Left forelimb (tissue), 1 donor: ENCODE measurements around the gene PLPPR1.

Source experiments
- DNase-seq: peaks from one replicate; pipeline ENCODE4 v3.0.0-alpha.2; 2018; ENCODE audit warnings: low spot score

Gene PLPPR1

DNA sequence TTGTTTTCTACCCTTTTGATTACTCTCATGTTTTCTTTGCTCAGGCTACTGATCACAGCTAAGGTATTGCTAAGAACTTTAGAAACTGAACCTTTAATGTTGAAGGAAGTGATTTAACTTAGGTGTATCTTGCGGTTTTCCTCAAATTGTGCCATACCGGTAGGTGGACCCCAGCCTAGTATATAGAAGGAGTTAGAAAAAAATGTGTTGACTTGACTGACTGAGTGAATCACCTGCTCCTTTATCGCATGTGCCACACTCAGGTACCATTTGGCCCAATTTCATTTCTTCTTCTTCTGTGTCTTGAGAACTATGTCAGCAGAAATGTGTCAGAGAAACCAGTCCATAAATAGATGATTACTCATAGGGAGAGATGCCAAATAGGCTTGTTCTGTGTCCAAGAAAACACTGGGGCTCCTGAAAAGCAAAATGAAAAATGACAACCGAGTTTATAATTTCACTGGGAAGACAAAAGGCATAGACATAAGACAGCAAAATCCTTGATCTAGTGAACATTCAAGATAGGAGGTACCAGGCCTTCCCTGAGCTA is 19.4 kb downstream of the PLPPR1 start:
- DNase-seq = no peak

DNA sequence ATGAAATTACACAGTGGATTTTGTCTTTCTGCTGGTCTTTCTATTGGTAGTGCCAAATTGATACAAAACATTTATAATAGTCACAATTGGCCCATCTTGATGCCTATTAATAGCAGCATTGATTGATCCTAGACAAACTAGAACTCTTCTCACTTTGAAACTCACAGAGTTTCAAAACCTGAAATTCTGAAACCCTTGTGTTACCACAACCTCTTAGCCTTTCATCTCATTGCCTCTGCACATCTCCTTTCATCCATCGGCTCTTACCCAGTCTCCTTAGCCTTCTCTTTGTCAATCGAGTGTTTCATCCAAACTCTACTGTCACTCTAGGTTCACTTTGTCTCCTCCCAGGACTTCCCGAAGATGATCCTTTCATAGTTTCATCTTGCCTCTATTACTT is 22.1 kb downstream of the PLPPR1 start:
- DNase-seq = no peak

DNA sequence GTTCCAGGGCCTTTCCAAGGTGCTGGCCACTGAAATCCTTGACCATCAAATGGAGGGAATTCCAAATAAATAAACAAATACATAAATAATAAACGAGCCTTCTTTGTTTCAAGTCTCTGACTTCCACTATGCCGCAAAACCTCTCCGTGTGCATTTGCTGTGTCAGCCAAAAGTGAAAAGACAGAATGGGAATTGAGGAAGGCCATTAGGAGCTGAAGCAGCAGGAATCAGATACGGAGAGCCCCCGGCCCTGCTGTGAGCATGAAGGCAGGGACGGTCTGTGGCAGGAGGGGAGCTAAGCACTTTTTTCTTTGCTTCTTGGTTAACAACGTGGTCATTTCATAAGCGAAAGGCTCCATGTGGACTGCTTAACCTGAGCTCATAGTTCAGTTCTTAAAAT is 26.1 kb downstream of the PLPPR1 start:
- no peak for DNase-seq

DNA sequence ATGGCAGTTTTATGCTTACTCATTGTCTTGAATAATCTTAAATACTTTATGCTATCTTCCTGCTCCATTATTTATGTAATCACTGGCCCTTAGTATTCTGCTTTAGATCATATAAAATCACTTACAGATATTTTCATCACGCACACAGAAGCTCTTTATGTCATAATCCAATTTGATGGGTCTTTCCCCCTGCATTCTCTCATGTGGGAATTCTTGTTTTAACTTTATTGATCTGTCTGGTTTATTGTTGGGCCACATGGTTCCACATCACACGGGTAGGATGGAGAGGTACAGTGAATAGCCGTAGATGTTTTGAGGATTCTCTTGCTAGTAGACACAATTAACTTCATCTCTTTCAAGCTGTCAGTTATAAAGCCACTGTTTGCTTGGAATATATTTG is 27.0 kb downstream of the PLPPR1 start:
- no peak for DNase-seq

DNA sequence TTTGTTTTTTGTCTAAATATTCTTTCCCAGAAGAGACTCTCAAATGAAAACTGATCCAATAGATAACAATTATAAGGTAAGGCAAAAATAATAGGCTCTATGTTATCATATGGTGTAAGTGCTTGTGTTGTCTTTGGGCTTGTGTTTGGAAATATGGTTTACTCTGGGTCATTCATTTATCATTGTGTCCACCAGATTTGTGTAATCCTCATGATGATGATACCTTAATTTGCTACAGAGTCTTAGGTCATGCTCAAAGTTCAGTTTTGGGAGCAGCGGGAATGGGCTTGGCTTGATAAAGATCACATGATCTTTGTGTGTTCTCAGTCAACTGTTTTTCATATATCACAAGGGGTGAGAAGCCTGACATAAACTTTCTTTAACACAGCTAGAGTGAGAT is 34.2 kb downstream of the PLPPR1 start:
- DNase-seq = no peak

DNA sequence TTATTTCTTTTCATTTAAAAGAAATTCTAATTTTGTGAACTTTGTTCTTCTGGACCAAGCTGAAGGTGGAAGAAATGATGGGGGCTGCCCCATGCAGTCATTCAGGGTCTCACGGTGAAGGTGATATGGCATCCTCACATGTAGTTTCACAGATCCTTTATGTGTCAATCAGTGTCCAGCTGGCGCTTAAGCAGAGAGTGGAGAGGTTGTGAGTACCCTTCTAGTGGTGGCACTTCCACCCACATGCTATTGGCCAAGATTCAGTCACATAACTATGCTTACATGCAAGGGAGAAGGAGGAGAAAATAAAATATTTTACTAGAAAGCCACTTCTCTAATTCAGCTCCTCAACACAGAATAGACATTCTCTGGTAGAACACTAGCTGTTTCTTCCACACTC is 34.7 kb downstream of the PLPPR1 start:
- no peak for DNase-seq

DNA sequence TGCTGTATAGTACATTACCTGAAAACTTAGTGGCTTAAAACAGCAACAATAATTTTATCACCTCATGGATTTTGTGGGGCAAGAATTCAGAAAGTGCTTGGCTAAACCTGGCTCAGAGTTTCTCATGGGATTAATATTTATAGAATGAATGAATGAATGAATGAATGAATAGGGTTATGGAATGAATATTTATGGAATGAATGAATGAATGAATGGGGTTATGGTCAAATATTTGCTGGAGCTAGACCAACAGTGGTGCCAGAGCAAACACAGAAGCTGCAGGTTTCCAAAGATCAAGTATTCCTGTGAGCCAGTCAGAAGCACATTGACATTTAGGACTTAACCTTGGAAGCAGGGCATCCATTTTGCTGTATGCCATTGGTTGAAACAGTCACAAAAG is 35.7 kb downstream of the PLPPR1 start:
- no peak for DNase-seq

DNA sequence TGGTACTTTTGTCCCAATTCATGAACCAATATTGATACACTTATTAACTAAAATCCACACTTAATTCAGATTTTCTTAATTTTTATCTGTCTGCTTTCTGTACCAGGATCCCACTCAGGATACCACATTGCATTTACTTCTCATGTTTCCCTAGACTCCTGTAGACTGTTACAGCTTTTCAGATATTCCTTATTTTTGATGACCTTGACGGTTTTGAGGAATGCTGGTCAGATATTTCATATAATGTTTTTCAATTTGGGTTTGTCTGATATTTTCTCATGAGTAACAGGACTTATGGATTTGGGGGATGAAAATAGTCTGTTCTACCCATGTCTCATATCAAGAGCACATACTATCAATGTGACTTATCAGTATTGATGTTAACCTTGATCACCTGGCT is 37.4 kb downstream of the PLPPR1 start:
- DNase-seq = no peak

DNA sequence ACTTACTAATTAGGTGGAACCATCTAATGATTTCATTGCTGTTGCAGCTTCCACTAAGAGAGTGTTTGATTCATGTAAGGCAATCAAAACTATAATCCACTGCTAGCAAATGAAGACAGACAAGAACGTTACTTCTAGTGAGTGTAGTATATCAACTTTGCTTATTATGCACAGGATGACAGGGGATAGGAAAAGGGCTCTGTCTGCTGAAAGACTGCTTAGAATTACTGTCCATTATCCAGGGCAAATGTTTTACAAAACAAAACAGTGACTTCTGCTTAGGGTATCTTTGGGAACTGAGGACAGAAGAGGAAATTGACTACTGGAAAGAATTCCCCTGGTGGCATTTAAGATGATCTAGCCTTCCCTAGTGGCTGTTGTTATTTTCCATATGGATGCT is 40.2 kb downstream of the PLPPR1 start:
- no peak for DNase-seq

DNA sequence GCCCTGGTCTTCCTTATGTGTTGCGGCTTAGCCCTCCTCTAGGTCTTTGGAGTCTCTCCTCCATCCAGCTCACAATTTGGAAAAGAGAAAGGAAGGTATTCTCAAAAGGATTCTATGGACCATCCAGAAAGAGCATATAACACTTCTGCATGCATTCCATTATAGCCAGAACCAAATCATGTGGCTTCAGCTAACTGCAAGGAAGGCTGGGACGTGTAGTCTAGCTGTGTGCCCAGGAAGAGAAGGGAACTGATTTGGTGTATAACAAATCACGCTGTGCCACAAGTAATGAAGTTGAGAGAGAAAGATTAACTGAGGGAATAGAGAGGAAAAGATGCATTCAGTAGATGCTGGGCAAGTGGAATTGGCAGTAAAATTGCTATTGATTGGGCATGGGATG is 43.7 kb downstream of the PLPPR1 start:
- no peak for DNase-seq

DNA sequence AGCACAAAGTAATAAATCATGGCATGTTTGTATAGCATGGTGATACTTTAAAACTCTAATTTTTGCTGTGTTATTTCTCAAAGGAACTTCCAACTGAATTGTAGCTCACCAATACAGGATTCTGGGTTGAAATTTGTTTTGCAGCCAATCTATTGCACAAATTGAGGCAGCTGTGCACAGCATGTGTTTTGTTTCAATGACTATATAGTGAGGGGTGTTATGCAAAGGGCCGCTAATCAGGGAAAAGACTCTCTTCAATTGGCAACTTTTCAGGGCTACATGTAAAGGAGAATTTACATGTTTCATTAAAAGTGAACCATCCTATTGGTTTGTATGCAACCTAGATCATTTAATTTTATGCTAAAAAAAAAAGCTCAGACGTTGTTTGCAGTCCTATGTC is 44.6 kb downstream of the PLPPR1 start:
- no peak for DNase-seq

DNA sequence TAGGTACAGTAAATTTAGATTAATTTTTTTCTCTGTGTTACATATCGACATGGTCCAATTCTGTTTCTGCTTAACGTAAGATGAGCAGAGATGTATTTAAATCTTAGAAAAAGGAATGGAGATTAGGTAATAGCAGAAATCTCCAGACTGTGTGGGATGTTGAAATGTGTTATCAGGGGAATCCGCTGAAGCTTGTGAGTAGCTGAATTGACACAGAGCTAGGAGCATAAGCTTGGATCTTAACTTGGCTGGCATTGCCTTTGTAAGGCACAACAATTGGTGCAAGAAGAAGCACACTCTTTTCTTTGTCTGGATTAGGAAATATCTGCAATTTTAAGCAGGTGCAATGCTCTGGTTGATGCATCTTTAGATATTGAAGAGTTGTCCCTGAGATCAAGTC is 53.1 kb downstream of the PLPPR1 start:
- no peak for DNase-seq

DNA sequence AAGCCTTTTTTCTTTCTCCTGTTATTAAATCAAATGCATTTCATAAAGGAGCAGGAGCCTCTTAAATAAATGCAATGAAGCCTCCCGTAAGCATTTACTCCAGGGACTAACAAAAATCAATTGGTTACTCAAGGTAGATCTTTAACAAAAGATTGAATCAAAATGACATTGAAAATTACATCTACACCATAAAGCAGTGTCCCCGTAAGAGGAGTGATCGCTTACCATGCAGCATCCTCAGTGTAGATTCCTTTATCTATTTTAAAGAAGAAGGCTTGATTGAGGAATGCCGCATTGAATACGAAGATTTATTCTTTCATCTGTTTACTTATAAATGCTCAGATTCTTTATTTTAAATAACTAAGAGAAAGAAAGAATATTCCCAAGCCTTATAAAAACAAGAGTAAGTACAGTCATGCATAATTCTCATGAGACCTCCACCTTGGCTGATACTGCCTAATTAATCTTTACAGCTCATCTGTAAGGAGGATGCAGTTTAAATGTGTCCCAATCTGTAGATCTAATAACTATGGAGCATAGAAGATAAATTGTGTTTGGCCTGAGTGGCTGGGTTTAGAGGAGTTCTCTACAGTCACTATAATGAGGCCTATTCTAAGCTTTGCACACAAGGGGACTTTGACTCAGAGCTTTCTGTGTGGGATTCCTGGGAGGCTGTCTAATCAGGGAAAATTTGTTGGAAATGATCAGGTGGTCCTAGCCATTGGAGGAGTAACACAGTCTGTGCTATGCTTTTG is 55.1 kb downstream of the PLPPR1 start:
- no peak for DNase-seq

DNA sequence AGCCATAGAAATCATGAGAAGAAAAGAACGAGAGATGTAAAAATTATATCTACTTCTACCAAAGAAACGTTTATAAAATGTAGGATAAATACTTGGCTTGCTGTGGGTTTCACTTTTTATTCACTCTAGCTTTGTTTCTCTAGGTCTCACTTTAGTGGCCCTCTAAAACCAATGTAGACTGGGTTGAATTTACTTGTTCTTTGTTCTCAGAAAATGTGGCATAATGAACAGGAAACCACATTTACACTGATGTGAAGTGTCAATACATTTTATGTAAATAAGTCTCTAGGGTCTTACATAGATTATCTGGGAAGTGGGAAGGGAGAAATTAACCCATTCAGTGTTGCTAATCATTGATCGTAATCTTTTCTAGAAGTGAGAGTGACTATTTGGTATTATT is 58.9 kb downstream of the PLPPR1 start:
- no peak for DNase-seq

DNA sequence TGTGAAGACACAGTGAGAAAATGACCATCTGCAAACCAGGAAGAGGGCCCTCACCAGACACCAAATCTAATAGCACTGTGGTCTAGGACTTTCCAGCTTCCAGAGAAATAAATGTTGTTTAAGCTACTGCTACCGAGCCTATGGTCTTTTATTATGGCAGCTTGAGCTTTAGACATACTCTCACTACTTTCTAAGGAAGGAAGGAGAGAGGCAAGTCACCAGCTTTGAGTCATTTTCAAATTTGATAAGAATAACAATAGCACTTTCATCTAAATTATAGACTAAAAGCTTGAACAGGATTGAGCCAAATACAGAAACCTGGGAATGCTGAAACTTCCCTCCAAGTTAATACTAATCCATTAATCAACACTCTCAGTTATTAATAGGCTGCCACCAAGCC is 64.4 kb downstream of the PLPPR1 start:
- DNase-seq = no peak

DNA sequence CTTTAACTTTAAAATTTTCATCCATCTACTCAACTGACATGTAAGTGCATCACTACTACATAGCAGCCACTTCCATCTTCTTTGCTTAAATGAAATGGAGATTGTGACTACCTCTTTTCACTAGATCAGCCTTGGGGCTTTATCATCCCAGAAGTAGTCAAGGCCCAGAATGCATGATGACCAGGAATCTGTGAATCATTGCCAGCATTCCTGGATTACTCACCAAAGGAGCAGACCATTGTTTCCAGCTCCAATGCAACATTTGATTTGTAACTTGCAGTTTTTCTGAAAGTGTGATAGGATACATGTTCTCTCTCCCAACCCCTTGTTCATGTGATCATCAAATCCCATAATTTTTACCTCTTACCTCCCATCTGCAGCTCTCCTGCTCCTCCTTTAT is 65.1 kb downstream of the PLPPR1 start:
- no peak for DNase-seq

DNA sequence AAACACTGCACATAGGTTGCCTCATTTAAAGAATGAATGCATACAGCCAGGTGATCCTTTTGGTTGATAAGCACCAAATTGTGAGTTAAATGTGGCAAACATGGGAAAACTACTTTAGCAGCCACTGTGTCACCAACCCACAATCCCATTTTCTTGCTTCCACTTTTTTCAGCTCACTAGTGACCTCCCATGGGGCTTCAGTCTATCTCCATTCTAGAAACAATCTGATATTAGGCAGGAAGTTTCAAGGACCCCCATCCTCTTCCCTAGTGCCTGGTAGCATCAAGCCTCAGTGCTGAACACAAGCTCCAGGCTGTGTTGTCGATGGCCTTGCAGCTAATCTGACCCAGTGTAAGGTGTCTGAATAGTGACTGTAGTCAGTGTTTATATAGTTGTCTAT is 66.2 kb downstream of the PLPPR1 start:
- no peak for DNase-seq

DNA sequence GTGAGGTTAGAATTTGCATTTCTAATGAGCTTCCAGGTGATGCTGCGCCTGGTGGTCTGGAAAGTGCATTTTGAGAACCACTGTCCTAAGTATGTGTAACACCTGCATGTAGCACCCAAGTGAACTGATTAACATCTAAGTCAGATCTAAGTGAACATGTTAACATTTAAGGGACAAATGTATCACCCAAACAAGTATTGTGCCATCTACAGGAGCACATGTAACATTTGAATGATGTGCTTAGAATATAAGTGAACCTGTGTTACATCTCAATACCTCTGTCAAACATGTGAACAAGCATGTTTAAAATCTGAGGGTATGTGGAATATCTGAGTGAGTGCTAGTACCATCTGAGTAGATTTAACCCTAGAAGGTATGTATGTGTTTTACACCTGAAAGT is 68.7 kb downstream of the PLPPR1 start:
- DNase-seq = no peak

DNA sequence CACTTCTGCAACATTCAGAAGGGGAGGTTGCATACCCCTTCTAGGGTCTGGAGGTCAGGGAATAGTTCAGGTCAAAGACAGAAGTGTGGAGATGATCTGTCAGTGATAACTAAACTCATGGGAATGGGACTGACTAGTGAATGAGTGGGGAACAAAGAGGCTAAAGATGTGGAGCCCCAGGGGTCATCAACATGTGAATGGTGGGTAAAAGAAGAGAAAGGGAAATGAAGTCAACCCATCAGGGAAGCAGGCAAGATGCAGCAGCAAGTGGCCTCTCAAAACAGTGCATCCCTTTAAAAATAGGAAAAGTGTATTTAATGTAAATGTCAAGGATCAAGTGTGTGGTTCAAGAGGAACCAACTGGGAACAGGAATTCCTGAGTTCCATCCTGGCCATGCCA is 69.9 kb downstream of the PLPPR1 start:
- no peak for DNase-seq

DNA sequence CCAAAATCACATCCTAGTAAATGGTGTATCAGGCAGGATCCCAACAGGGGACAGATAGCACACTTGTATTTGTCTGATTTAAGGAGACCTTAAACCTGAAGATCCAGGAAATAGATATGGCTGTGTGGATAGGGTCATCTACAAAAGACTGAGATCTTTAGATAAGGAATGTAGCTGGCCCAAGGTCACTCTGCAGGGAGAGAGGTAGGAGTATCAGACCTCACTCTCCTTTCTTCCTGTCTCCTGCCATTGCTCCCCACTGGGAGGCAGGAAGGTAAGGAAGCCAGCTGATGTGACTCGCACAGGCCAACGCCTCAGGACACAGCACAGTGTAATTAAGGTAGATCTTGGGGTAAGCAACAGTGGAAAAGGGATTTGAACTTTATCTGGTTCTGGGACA is 85.8 kb downstream of the PLPPR1 start:
- no peak for DNase-seq

DNA sequence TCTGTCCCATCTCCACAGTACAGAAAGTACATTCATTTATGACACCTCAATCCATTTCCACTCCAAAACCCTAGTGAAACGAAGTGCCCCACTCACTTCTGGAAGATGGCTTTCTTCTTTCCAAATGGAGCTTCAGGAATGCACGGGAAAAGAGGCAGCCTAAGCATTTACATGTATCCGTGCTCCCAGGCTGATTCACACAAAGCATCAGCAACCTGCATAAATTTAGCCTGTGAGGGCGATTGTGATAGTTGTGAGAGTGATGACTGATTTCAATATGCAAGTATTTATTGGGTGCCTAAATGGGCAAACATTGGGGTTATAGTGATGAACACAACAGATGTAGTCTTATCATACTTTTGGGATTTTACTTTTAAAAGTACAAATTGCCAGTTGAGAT is 86.6 kb downstream of the PLPPR1 start:
- no peak for DNase-seq

DNA sequence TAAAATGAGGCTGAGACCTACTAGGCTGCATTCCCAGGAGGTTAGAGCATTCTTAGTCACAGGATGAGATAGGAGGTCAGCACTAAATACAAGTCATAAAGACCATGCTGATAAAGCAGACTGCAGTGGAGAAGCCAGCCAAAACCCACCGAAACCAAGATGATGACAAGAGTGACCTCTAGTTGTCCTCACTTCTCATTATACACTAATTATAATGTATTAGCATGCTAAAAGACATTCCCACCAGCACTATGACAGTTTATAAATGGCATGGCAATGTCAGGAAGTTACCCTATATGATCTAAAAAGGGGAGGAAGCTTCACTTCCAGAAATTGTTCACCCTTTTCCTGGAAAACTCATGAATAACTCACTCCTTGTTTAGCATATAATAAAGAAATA is 88.6 kb downstream of the PLPPR1 start:
- no peak for DNase-seq

DNA sequence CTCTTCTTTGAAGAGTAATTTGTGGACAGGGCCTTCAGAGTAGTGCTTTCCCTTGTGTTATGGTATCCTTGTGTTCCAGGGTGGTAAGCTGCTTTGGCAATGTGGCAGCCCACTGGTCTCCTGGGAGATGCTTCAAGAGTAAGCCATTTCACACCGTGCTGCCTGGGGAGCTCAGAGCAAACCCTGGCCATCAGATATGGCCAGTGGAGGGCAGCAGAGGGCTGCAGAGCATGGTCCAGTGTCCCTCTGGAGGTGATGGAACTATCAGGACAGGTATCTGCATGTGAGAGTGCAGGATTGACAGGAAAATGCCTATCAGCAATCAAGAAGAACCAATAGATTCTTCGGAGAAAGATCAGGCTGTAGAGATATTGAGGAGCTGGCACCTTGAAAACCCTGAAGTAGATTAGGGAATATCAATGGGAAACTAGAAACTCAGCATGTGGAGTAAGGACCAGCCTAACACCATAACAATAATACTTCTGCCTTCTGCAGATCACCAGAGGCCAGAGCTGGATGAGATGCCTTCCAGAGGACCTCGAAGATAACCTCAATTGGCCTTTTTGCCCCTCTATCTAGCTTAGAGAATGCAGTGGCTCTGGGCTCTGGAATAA is 90.8 kb downstream of the PLPPR1 start:
- DNase-seq = no peak

DNA sequence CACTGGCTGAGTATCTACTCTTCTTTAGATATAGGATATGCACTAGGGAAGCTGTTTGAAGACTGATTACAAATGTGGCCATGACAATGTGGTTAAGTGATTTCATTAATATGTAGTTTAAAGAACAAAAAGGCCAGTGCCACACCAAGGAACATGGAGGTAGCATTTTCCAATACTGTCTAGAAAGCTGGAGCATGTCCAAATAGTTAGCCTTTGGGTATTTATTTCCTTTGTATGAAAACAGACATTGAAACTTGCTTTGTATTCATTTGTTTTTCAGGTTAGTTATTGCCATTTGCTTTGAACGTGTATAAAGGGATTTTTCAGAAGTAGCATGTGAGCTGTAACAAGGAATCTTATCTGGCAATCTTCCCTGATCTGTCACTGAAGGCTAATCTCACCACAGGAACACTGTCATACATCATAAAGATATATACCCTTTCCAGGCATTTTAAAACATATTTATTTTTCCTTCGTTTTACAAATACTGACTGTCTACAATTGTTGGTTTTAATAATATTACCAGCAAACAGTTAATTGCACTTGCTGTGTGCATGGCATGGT is 93.4 kb downstream of the PLPPR1 start:
- DNase-seq = no peak
